Naive thymus-derived CD4-positive, alpha-beta T cell (primary cell): Measurements from ENCODE around the gene GUK1. TPM values are rescaled to one million over a fixed set of nuclear protein-coding genes. Genes with fewer than 3 reads are reported as not detected.
A peak's percentile ranks its signal among the peaks of the same experiment; 100 is the strongest.
"Not testable (repeated sequence)": the region's sequence is repeated elsewhere in the genome, so short reads cannot be mapped to it uniquely, and the experiment has no call there.

Source experiments
- ATAC-seq: fragments of 150-1000 bp; cut with Tn5 transposase; 2 replicates; pipeline ENCODE4 v1.10.0; 2021; ENCODE audit warnings: mild to moderate bottlenecking, moderate library complexity
- CTCF ChIA-PET: fragments of 350-600 bp; sonication (Branson Sonifier 250); formaldehyde crosslinking; loops from one replicate; lab custom pipeline; 2021; ENCODE audit warnings: antibody characterized with exemption; lab: Charles Lee
- POLR2A ChIA-PET: fragments of 350-600 bp; sonication (Branson Sonifier 250); formaldehyde crosslinking; loops from one replicate; lab custom pipeline; 2021; ENCODE audit warnings: antibody characterized with exemption, inconsistent platforms; lab: Charles Lee
- DNase-seq, 9 donors: peaks; one replicate each; pipeline versions ENCODE4 v3.0.0 to v3.0.0-alpha.2; 2020 to 2022; ENCODE audit warnings: mixed read lengths in 1 of 9
- H3K27ac ChIP-seq: one replicate; pipeline ENCODE4 v1.7.0; 2013; ENCODE audit warnings: mild to moderate bottlenecking, low read depth, low read length, moderate library complexity
- H3K27me3 ChIP-seq, 2 donors: one replicate each; pipeline ENCODE4 v1.7.0; 2013; ENCODE audit warnings: low read length in 2 of 2, mild to moderate bottlenecking in 2 of 2, moderate library complexity in 2 of 2; ENCODE audit not compliant: control insufficient read depth in 2 of 2, insufficient read depth in 2 of 2
- H3K36me3 ChIP-seq, 3 experiments: 1 replicate in 2 of 3; 2 replicates in 1 of 3; pipeline ENCODE4 v1.7.0; 2013; ENCODE audit warnings: low read length in 3 of 3, mild to moderate bottlenecking in 3 of 3, moderate library complexity in 1 of 3; ENCODE audit not compliant: insufficient read depth in 3 of 3, control insufficient read depth in 2 of 3
- H3K4me1 ChIP-seq, 2 donors: one replicate each; pipeline ENCODE4 v1.7.0; 2013; ENCODE audit warnings: low read length in 2 of 2, mild to moderate bottlenecking in 2 of 2, moderate library complexity in 1 of 2; ENCODE audit not compliant: control insufficient read depth in 2 of 2, insufficient read depth in 2 of 2
- H3K4me3 ChIP-seq: 2 replicates; pipeline ENCODE4 v1.7.0; 2013; ENCODE audit warnings: mild to moderate bottlenecking, low read length
- H3K9me3 ChIP-seq, 3 experiments: 1 replicate in 2 of 3; 2 replicates in 1 of 3; pipeline ENCODE4 v1.7.0; 2013; ENCODE audit warnings: low read length in 3 of 3; ENCODE audit not compliant: control insufficient read depth in 2 of 3
- H3K27ac Mint-ChIP-seq, 9 donors: one replicate each; pipeline ENCODE4 v1.8.0; 2020 to 2022; ENCODE audit warnings: mixed read lengths in 9 of 9, mild to moderate bottlenecking in 8 of 9, moderate library complexity in 5 of 9, inconsistent platforms in 2 of 9
- H3K27me3 Mint-ChIP-seq, 5 donors: one replicate each; pipeline ENCODE4 v1.8.0; 2021 to 2022; ENCODE audit warnings: mixed read lengths in 5 of 5, mild to moderate bottlenecking in 1 of 5
- H3K36me3 Mint-ChIP-seq, 5 donors: one replicate each; pipeline ENCODE4 v1.8.0; 2020 to 2022; ENCODE audit warnings: mixed read lengths in 5 of 5, mild to moderate bottlenecking in 3 of 5, inconsistent platforms in 1 of 5
- H3K4me1 Mint-ChIP-seq, 7 donors: one replicate each; pipeline ENCODE4 v1.8.0; 2020 to 2022; ENCODE audit warnings: mixed read lengths in 7 of 7, mild to moderate bottlenecking in 3 of 7, inconsistent platforms in 1 of 7
- H3K4me3 Mint-ChIP-seq, 10 donors: one replicate each; pipeline ENCODE4 v1.8.0; 2020 to 2022; ENCODE audit warnings: mild to moderate bottlenecking in 10 of 10, mixed read lengths in 10 of 10, moderate library complexity in 6 of 10, inconsistent platforms in 2 of 10
- H3K9me3 Mint-ChIP-seq, 11 donors: one replicate each; pipeline ENCODE4 v1.8.0; 2020 to 2022; ENCODE audit warnings: mixed read lengths in 11 of 11, mild to moderate bottlenecking in 4 of 11, inconsistent platforms in 1 of 11, moderate library complexity in 1 of 11
- intact Hi-C, 2 donors: fragments of 100-400 bp; cut with micrococcal nuclease; formaldehyde crosslinking; loops; one replicate each; pipeline ENCODE4 v1.15.1; 2023
- polyA plus RNA-seq, 2 donors: library from polyadenylated mRNA; unstranded; fragments of 300-500 nt; fragmentation: Illumina TruSeq; gene quantifications; one replicate each; pipeline ENCODE4 v1.2.3, GENCODE V29; 2021
- total RNA-seq, 6 experiments: library from RNA in 5 of 6; stranded (reverse) in 5 of 6; gene quantifications; 1 replicate in 5 of 6; 2 replicates in 1 of 6; pipeline ENCODE4 v1.2.3 and lab custom pipeline; 2021 to 2026

GUK1 gene
- total and polyA plus RNA-seq, 7 experiments from 2014 or later: 145 to 315 (median 279) TPM

DNA sequence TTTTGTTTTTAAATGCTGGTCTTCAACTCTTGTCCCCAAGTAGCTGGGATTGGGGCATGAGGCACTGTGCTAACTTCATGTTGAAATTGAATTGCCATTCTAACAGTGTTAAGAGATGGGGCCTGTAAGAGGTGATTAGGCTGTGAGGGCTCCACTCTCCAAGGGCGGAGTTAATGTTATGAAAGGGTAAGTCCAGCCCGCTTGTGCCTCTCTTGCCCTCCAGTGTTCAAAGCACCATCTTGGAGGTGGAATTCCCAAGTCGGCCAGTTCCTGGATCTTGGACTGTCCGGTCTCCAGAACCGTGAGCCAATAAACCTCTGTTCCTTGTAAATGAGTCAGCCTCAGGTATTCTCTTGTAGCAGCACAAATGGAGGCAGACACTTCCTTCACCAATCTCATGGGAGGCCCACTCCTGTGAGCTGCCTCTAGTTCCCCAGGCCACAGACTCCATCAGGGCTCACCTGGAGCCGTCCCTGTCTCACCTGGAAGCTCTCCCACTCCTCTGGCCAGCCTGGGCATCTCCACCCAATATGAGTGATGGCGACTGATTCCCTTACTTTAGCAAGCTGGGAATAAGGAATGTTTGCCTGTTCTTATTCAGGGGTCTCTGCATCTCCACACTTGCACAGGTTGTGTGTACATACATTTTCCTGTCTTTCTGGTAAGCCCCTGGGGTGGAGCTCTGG is 41.0 kb downstream of the GUK1 start:
- no peak overlapping the region for H3K27ac ChIP-seq
- intact Hi-C loops: loop anchor here in 1 of 2 donors (1.0 kb wide), 1 partner anchor 50 kb away; no protein-coding TSS in a partner anchor
- Mint-ChIP-seq H3K27me3 (no peaks in the 10 kb centered on the region), H3K9me3 (no peaks in the 10 kb centered on the region), H3K27ac (peak overlapping the region in 1 of 9 donors; percentile 19), H3K4me3 (no peak overlapping the region), H3K4me1 (peaks cover 0 to 17% (median 8%) of the 10 kb centered on the region in 7 donors), H3K36me3 (peaks cover 0 to 9% (median 0%) of the 10 kb centered on the region in 5 donors)
- peaks cover 0 to 10% (median 0%) of the 10 kb centered on the region in 3 experiments for H3K36me3 ChIP-seq
- ChIA-PET CTCF (interaction anchor here (0.7 kb wide), 1 partner anchor 55 kb away, joined by 6 read pairs; no protein-coding TSS in a partner anchor), POLR2A (interaction anchor here (0.9 kb wide), 1 partner anchor 14 kb away, joined by 4 read pairs; no protein-coding TSS in a partner anchor)
- DNase-seq (no peak), ATAC-seq (no peak)
- no peaks in the 10 kb centered on the region for H3K27me3 ChIP-seq
- H3K4me3 ChIP-seq: no peak overlapping the region
- no peaks in the 10 kb centered on the region for H3K9me3 ChIP-seq
- peaks cover 0 to 10% of the 10 kb centered on the region in 2 donors for H3K4me1 ChIP-seq

- H3K27me3 ChIP-seq: no peaks in the 10 kb centered on the region
- H3K27ac ChIP-seq: no peak overlapping the region
- H3K4me1 Mint-ChIP-seq: peaks cover 0 to 17% (median 8%) of the 10 kb centered on the region in 7 donors
- peaks cover 0 to 5% (median 0%) of the 10 kb centered on the region in 3 experiments for H3K36me3 ChIP-seq
- H3K9me3 Mint-ChIP-seq: no peaks in the 10 kb centered on the region
- intact Hi-C loops: no loop called here
- no peak overlapping the region for H3K4me3 ChIP-seq
- H3K27me3 Mint-ChIP-seq: no peaks in the 10 kb centered on the region
- H3K36me3 Mint-ChIP-seq: peaks cover 0 to 9% (median 0%) of the 10 kb centered on the region in 5 donors
- no peak overlapping the region for H3K4me3 Mint-ChIP-seq
- POLR2A ChIA-PET: interaction anchor here (0.9 kb wide), 1 partner anchor 15 kb away, joined by 4 read pairs; no protein-coding TSS in a partner anchor
- H3K9me3 ChIP-seq: no peaks in the 10 kb centered on the region
- H3K4me1 ChIP-seq: peaks cover 0 to 16% of the 10 kb centered on the region in 2 donors
- CTCF ChIA-PET: interaction anchor here (1.3 kb wide), 1 partner anchor 51 kb away, joined by 3 read pairs; no protein-coding TSS in a partner anchor
- H3K27ac Mint-ChIP-seq: no peak overlapping the region
- ATAC-seq (no peak), DNase-seq (no peak)
Measured at GRCh38 chr1:228181645-228182034, 41.6 kb downstream of the GUK1 start.

GRCh38 chr1:228182296-228183030 is 42.4 kb downstream of the GUK1 start:
- Mint-ChIP-seq H3K9me3 (no peaks in the 10 kb centered on the region), H3K27me3 (no peaks in the 10 kb centered on the region), H3K4me1 (peaks cover 0 to 17% (median 8%) of the 10 kb centered on the region in 7 donors), H3K36me3 (peaks cover 0 to 9% (median 0%) of the 10 kb centered on the region in 5 donors), H3K27ac (no peak overlapping the region), H3K4me3 (no peak overlapping the region)
- Histone ChIP-seq H3K9me3 (no peaks in the 10 kb centered on the region), H3K4me3 (no peak overlapping the region), H3K27ac (no peak overlapping the region), H3K27me3 (no peaks in the 10 kb centered on the region), H3K4me1 (peaks cover 0 to 18% of the 10 kb centered on the region in 2 donors), H3K36me3 (no peaks in the 10 kb centered on the region)
- ChIA-PET POLR2A (no interaction called here), CTCF (interaction anchor here (0.6 to 1.3 kb wide), 2 partner anchors 52 to 66 kb away, joined by 3 read pairs; no protein-coding TSS in a partner anchor)
- DNase-seq (no peak), ATAC-seq (no peak)
- intact Hi-C loops: no loop called here

DNA sequence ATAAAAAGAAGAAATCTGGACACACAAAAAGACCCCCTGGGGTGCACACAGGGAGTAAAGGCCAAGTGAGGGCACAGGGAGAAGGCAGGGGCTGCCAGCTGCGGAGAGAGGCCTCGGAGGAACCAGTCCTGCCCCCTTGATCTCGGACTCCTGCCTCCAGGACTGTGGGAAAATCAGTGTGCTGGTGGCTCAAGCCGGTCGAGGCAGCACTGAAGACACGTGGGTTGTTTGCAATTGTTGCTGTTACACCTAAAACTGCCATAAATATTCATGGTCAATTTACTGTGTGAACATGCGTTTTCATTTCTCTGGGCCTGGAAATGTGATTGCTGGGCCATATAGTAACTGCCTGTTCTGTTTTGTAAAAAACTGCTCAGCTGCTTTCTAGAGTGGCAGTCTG is 44.1 kb downstream of the GUK1 start:
- ChIA-PET POLR2A (interaction anchor here (0.6 kb wide), 1 partner anchor 1154 kb away, joined by 3 read pairs; no protein-coding TSS in a partner anchor), CTCF (no interaction called here)
- H3K27ac ChIP-seq: no peak overlapping the region
- H3K27me3 Mint-ChIP-seq: peaks cover 0 to 2% (median 0%) of the 10 kb centered on the region in 5 donors
- H3K36me3 ChIP-seq: no peaks in the 10 kb centered on the region
- ATAC-seq (no peak), DNase-seq (no peak)
- H3K4me3 ChIP-seq: no peak overlapping the region
- H3K27ac Mint-ChIP-seq: peak overlapping the region in 1 of 9 donors; percentile 46
- no peak overlapping the region for H3K4me3 Mint-ChIP-seq
- intact Hi-C loops: no loop called here
- peaks cover 0 to 5% (median 0%) of the 10 kb centered on the region in 5 donors for H3K36me3 Mint-ChIP-seq
- no peaks in the 10 kb centered on the region for H3K9me3 Mint-ChIP-seq
- H3K4me1 ChIP-seq: peaks cover 0 to 18% of the 10 kb centered on the region in 2 donors
- H3K4me1 Mint-ChIP-seq: peaks cover 3 to 11% (median 7%) of the 10 kb centered on the region in 7 donors
- no peaks in the 10 kb centered on the region for H3K9me3 ChIP-seq
- H3K27me3 ChIP-seq: no peaks in the 10 kb centered on the region

GRCh38 chr1:228185641-228185965 is 45.5 kb downstream of the GUK1 start:
- POLR2A ChIA-PET: interaction anchor here (0.7 kb wide), 1 partner anchor 10 kb away, joined by 3 read pairs; no protein-coding TSS in a partner anchor
- intact Hi-C loops: no loop called here
- H3K4me1 ChIP-seq: peaks cover 0 to 18% of the 10 kb centered on the region in 2 donors
- no peaks in the 10 kb centered on the region for H3K27me3 ChIP-seq
- Mint-ChIP-seq H3K4me3 (no peak overlapping the region), H3K27me3 (peaks cover 0 to 2% (median 0%) of the 10 kb centered on the region in 5 donors), H3K27ac (peak overlapping the region in 6 of 9 donors; percentile 14 to 68 (median 42)), H3K9me3 (no peaks in the 10 kb centered on the region), H3K4me1 (peaks cover 5 to 11% (median 7%) of the 10 kb centered on the region in 7 donors), H3K36me3 (peaks cover 0 to 5% (median 0%) of the 10 kb centered on the region in 5 donors)
- no peak overlapping the region for H3K27ac ChIP-seq
- H3K36me3 ChIP-seq: no peaks in the 10 kb centered on the region
- no peaks in the 10 kb centered on the region for H3K9me3 ChIP-seq
- DNase-seq (no peak), ATAC-seq (peak; percentile 81)
- H3K4me3 ChIP-seq: no peak overlapping the region
- CTCF ChIA-PET: no interaction called here

DNA sequence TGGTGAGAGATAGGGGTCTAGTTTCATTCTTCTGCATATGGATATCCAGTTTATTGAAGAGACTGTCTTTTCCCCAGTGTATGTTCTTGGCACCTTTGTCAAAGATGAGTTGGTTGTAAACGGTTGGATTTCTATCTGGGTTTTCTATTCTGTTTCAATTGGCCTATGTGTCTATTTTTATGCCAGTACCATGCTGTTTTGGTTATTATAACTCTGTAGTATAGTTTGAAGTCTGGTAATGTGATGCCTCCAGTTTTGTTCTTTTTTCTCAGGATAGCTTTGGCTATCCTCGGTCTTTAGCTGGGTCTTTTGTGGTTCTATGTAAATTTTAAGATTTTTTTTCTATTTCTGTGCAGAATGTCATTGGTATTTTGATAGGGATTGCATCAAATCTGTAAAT is 48.2 kb downstream of the GUK1 start:
- H3K4me1 Mint-ChIP-seq: peaks cover 5 to 11% (median 7%) of the 10 kb centered on the region in 7 donors
- H3K4me3 Mint-ChIP-seq, POLR2A ChIA-PET, H3K9me3 ChIP-seq, DNase-seq, intact Hi-C loops, H3K9me3 Mint-ChIP-seq, H3K36me3 ChIP-seq, H3K27me3 ChIP-seq, H3K27ac Mint-ChIP-seq, H3K27me3 Mint-ChIP-seq, H3K27ac ChIP-seq, ATAC-seq, H3K36me3 Mint-ChIP-seq, H3K4me3 ChIP-seq: not testable (repeated sequence)
- peaks cover 0 to 18% of the 10 kb centered on the region in 2 donors for H3K4me1 ChIP-seq
- CTCF ChIA-PET: interaction anchor here (0.5 kb wide), 1 partner anchor 1304 kb away, joined by 3 read pairs; no protein-coding TSS in a partner anchor
